ENCODE results near the gene FLII. TPM values are rescaled to one million over a fixed set of nuclear protein-coding genes. Genes with fewer than 3 reads are reported as not detected.
A peak's percentile ranks its signal among the peaks of the same experiment; 100 is the strongest.

The FLII gene
- total and polyA plus RNA-seq, 2 experiments from 2014 or later = 175 to 373 TPM

GRCh38 chr17:18229254-18229653 is 29.3 kb downstream of the FLII start (continued):
- no peak for TF ChIP-seq REST (IDR thresholded peaks at IDR 0.05; ENCODE audit: unreplicated experiment)

- Histone ChIP-seq H3F3A (replicated peaks; ENCODE audit: low read depth) (0 out of 2 replicates have a peak, but pooled peaks cover 3% of the 10 kb centered on the region), H4K20me1 (replicated peaks; ENCODE audit: insufficient read depth) (peaks cover 4% of the 10 kb centered on the region), H3K9me2 (ENCODE audit: insufficient read depth) (no peaks in the 10 kb centered on the region), H2AFZ (no peak overlapping the region), H3K4me2 (no peak overlapping the region), H3K36me3 (ENCODE audit: insufficient read depth) (no peaks in the 10 kb centered on the region), H3K27ac (ENCODE audit: low read depth) (no peak overlapping the region; the same call in 1 of the 2 replicates), H3K79me2 (replicated peaks; ENCODE audit: insufficient read depth) (peaks cover 58% of the 10 kb centered on the region), H3K27me3 (ENCODE audit: insufficient read depth) (no peaks in the 10 kb centered on the region), H3K4me1 (ENCODE audit: insufficient read depth) (peaks cover 16% of the 10 kb centered on the region), H3K4me3 (no peak overlapping the region)
- H3K27me3 Mint-ChIP-seq (ENCODE audit: insufficient read depth, low read depth, poor library complexity) = peaks cover 15% of the 10 kb centered on the region
- ATAC-seq (no peak), DNase-seq (ENCODE audit: low spot score) (no peak)
- no peak for TF ChIP-seq NANOG (IDR thresholded peaks at IDR 0.05; ENCODE audit: borderline replicate concordance)
- TF ChIP-seq ZNF114 (CRISPR knock-in tag; IDR thresholded peaks at IDR 0.05) = no peak
- TF ChIP-seq CREB1 (CRISPR knock-in tag; IDR thresholded peaks at IDR 0.05; ENCODE audit: low read depth) = no peak
- TF ChIP-seq ETS1 (IDR thresholded peaks at IDR 0.05) = no peak
- peak overlapping the region; percentile 3; the same call in 1 of the 3 replicates for H3K4me3 Mint-ChIP-seq
- peak overlapping the region; percentile 12 for H3K27ac Mint-ChIP-seq
- H3K4me1 Mint-ChIP-seq = peaks cover 23% of the 10 kb centered on the region
- H3K36me3 Mint-ChIP-seq (ENCODE audit: low read depth) = no peaks in the 10 kb centered on the region; the same call in 2 of the 3 replicates
- no peaks in the 10 kb centered on the region for H3K9me3 Mint-ChIP-seq
Measured at GRCh38 chr17:18228176-18228682, 30.3 kb downstream of the FLII start.

- H3K9me2 ChIP-seq (ENCODE audit: insufficient read depth) = no peaks in the 10 kb centered on the region
- no peak overlapping the region for H3K4me2 ChIP-seq
- peak overlapping the region; percentile 30; the same call in 2 of the 3 replicates for H3K4me3 Mint-ChIP-seq
- no peak overlapping the region for H3K4me3 ChIP-seq
- H3K4me1 Mint-ChIP-seq = peaks cover 23% of the 10 kb centered on the region
- no peaks in the 10 kb centered on the region for H3K9me3 Mint-ChIP-seq
- H2AFZ ChIP-seq = no peak overlapping the region
- DNase-seq (ENCODE audit: low spot score) = no peak
- peaks cover 4% of the 10 kb centered on the region for H4K20me1 ChIP-seq (replicated peaks; ENCODE audit: insufficient read depth)
- H3K4me1 ChIP-seq (ENCODE audit: insufficient read depth) = peaks cover 16% of the 10 kb centered on the region
- no peaks in the 10 kb centered on the region; the same call in 2 of the 3 replicates for H3K36me3 Mint-ChIP-seq (ENCODE audit: low read depth)
- H3K79me2 ChIP-seq (replicated peaks; ENCODE audit: insufficient read depth) = peaks cover 58% of the 10 kb centered on the region
- H3K27ac ChIP-seq (ENCODE audit: low read depth) = no peak overlapping the region
- ATAC-seq = no peak
- no peaks in the 10 kb centered on the region for H3K36me3 ChIP-seq (ENCODE audit: insufficient read depth)
- no peaks in the 10 kb centered on the region for H3K27me3 ChIP-seq (ENCODE audit: insufficient read depth)
- H3K27me3 Mint-ChIP-seq (ENCODE audit: insufficient read depth, low read depth, poor library complexity) = peaks cover 15% of the 10 kb centered on the region
- 0 out of 2 replicates have a peak, but pooled peaks cover 3% of the 10 kb centered on the region for H3F3A ChIP-seq (replicated peaks; ENCODE audit: low read depth)
- H3K27ac Mint-ChIP-seq = no peak overlapping the region; the same call in 1 of the 2 replicates
- TF ChIP-seq ZNF462 (CRISPR knock-in tag; IDR thresholded peaks at IDR 0.05) (no peak), CTCF (conservative IDR thresholded peaks at IDR 0.05; ENCODE audit: low read depth in 2 of 2) (no peak)
Measured at GRCh38 chr17:18227635-18228034, 30.9 kb downstream of the FLII start.
